Gastroesophageal sphincter (tissue), 3 donors: ENCODE measurements around the gene PDE2A.

Source experiments
- CTCF ChIP-seq, 4 experiments: fragments of 200-600 bp in 2 of 4; fragments of 450-650 bp in 2 of 4; sonication (generic) in 1 of 4; IDR thresholded peaks; one replicate each; pipeline ENCODE4 v1.5.1; 2017 to 2019; ENCODE audit warnings: antibody characterized with exemption in 4 of 4, mild to moderate bottlenecking in 2 of 4, moderate library complexity in 2 of 4
- POLR2A ChIP-seq, 2 donors: fragments of 450-650 bp; IDR thresholded peaks; one replicate each; pipeline ENCODE4 v1.6.1; 2017; ENCODE audit warnings: antibody characterized with exemption in 2 of 2, mild to moderate bottlenecking in 2 of 2, moderate library complexity in 1 of 2

- no peak for TF ChIP-seq CTCF (IDR thresholded peaks at IDR 0.05)
- TF ChIP-seq POLR2A (IDR thresholded peaks at IDR 0.05): no peak
Observed at GRCh38 chr11:72641522-72642042, 32.6 kb downstream of the PDE2A start.
